A549 (cell line): ENCODE measurements around the gene SOD1.

Experiments used
- BHLHE40 ChIP-seq: IDR thresholded peaks from 2 replicates; pipeline ENCODE4 v1.6.1; 2012; ENCODE audit warnings: low read depth, low read length, inconsistent platforms
- CEBPB ChIP-seq, 2 experiments: fragments of >200 bp in 1 of 2; sonication (Bioruptor Twin) in 1 of 2; formaldehyde crosslinking in 1 of 2; IDR thresholded peaks; 2 replicates each; pipeline ENCODE4 v1.6.1; 2012 to 2016
- EP300 ChIP-seq, 2 experiments: fragments of >200 bp; sonication (Bioruptor Twin); formaldehyde crosslinking; IDR thresholded peaks; 2 replicates in 1 of 2; 3 replicates in 1 of 2; pipeline ENCODE4 v1.6.1; 2016 to 2017
- JUN ChIP-seq, 2 experiments: fragments of >200 bp; sonication (Bioruptor Twin); formaldehyde crosslinking; IDR thresholded peaks; 2 replicates in 1 of 2; 3 replicates in 1 of 2; pipeline ENCODE4 v1.6.1; 2016 to 2017
- MAZ ChIP-seq: fragments of 150-350 bp; IDR thresholded peaks from 2 replicates; pipeline ENCODE4 v1.6.1; 2014; ENCODE audit warnings: antibody characterized with exemption, low read depth, low read length, borderline replicate concordance
- POLR2A ChIP-seq: IDR thresholded peaks from 2 replicates; pipeline ENCODE4 v1.6.1; 2012; ENCODE audit warnings: mild to moderate bottlenecking, low read length
- RAD21 ChIP-seq, 2 experiments: fragments of >200 bp in 1 of 2; sonication (Bioruptor Twin) in 1 of 2; formaldehyde crosslinking in 1 of 2; IDR thresholded peaks in 1 of 2; conservative IDR thresholded peaks in 1 of 2; 2 replicates in 1 of 2; 3 replicates in 1 of 2; pipeline ENCODE4 v1.6.1; 2012 to 2018; ENCODE audit warnings: inconsistent platforms in 1 of 2
- RFX5 ChIP-seq: fragments of 450-650 bp; IDR thresholded peaks from 2 replicates; pipeline ENCODE4 v1.7.1; 2014; ENCODE audit warnings: antibody characterized with exemption, mild to moderate bottlenecking, moderate library complexity
- ZFP36 ChIP-seq: fragments of 450-650 bp; IDR thresholded peaks from 2 replicates; pipeline ENCODE4 v1.6.1; 2014; ENCODE audit warnings: borderline replicate concordance; ENCODE audit not compliant: partially characterized antibody
- TF ChIP-seq, protein P1 (sequence below): fragments of >200 bp; sonication (Bioruptor Twin); formaldehyde crosslinking; IDR thresholded peaks from 3 replicates; pipeline ENCODE4 v1.5.1; 2016
- TF ChIP-seq, protein P2 (sequence below): fragments of 450-650 bp; IDR thresholded peaks from 2 replicates; pipeline ENCODE4 v1.6.1; 2014; ENCODE audit warnings: antibody characterized with exemption

DNA sequence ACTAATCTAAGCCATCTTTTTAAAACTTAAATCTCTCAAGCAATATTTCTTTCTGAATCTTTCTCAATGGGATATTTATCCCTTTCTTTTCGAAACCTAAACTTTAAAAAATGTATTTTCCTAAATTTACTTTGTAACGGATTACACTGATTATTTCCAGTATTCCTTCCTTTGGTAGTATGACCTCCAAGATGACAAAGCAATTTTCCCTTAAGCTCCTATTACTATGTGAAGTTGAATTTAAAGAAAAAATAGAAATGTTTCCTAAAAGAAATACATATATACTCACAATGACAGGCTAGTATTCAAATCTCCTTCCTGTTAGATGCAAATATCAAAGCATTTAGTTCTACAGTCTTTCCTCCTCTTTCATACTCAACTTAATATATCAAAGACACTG lies 56.6 kb downstream of the SOD1 start:
- TF ChIP-seq, protein P1, sequence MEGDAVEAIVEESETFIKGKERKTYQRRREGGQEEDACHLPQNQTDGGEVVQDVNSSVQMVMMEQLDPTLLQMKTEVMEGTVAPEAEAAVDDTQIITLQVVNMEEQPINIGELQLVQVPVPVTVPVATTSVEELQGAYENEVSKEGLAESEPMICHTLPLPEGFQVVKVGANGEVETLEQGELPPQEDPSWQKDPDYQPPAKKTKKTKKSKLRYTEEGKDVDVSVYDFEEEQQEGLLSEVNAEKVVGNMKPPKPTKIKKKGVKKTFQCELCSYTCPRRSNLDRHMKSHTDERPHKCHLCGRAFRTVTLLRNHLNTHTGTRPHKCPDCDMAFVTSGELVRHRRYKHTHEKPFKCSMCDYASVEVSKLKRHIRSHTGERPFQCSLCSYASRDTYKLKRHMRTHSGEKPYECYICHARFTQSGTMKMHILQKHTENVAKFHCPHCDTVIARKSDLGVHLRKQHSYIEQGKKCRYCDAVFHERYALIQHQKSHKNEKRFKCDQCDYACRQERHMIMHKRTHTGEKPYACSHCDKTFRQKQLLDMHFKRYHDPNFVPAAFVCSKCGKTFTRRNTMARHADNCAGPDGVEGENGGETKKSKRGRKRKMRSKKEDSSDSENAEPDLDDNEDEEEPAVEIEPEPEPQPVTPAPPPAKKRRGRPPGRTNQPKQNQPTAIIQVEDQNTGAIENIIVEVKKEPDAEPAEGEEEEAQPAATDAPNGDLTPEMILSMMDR = no peak
- TF ChIP-seq RAD21 (conservative IDR thresholded peaks at IDR 0.05 in 1 of 2, IDR thresholded peaks at IDR 0.05 in 1 of 2) = no peak
- no peak for TF ChIP-seq CEBPB (IDR thresholded peaks at IDR 0.05)
- no peak for TF ChIP-seq EP300 (IDR thresholded peaks at IDR 0.05)
- no peak for TF ChIP-seq BHLHE40
- no peak for TF ChIP-seq POLR2A
- TF ChIP-seq, protein P2, sequence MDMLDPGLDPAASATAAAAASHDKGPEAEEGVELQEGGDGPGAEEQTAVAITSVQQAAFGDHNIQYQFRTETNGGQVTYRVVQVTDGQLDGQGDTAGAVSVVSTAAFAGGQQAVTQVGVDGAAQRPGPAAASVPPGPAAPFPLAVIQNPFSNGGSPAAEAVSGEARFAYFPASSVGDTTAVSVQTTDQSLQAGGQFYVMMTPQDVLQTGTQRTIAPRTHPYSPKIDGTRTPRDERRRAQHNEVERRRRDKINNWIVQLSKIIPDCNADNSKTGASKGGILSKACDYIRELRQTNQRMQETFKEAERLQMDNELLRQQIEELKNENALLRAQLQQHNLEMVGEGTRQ = no peak
- no peak for TF ChIP-seq RFX5
- no peak for TF ChIP-seq JUN (IDR thresholded peaks at IDR 0.05)
- TF ChIP-seq MAZ = no peak
- TF ChIP-seq ZFP36 = no peak
